HG02763 (cell line): ENCODE measurements around the gene CD79B.
"Not testable (repeated sequence)": the region's sequence is repeated elsewhere in the genome, so short reads cannot be mapped to it uniquely, and the experiment has no call there.

ENCODE experiments used
- ATAC-seq: cut with Tn5 transposase; IDR thresholded peaks from one replicate; pipeline ENCODE4 v1.9.1; 2021; ENCODE audit warnings: mild to moderate bottlenecking, moderate library complexity; ENCODE audit not compliant: unreplicated experiment

CD79B gene

GRCh38 chr17:63881935-63882601, 50.1 kb downstream of the CD79B start, which contains the start of gene GH2:
Gene GH2, minus strand, starts transcription at chr17:63881944. Its CDS starts 143 bp downstream, at chr17:63881801.
- no peak for ATAC-seq

GRCh38 chr17:63881337-63881736, 50.8 kb downstream of the CD79B start:
- not testable (repeated sequence) for ATAC-seq

GRCh38 chr17:63880706-63881105, 51.4 kb downstream of the CD79B start:
- no peak for ATAC-seq
